D721Med (cell line): ENCODE data around the gene CFAP54.
"Not testable (repeated sequence)": the region's sequence is repeated elsewhere in the genome, so short reads cannot be mapped to it uniquely, and the experiment has no call there.

ENCODE experiments used
- DNase-seq: peaks from one replicate; pipeline ENCODE4 v3.0.0; 2011; ENCODE audit warnings: low spot score; ENCODE audit not compliant: insufficient read length
- FAIRE-seq: peaks from 2 replicates; lab custom pipeline; 2011; peaks lifted over from hg19 to GRCh38; lab: Jason Lieb, UNC
- CTCF ChIP-seq: IDR thresholded peaks from 2 replicates; pipeline ENCODE4 v1.5.1; 2012; ENCODE audit warnings: mild to moderate bottlenecking, control low read depth; ENCODE audit not compliant: insufficient read depth; ENCODE audit errors: missing control alignments

CFAP54 gene

DNA sequence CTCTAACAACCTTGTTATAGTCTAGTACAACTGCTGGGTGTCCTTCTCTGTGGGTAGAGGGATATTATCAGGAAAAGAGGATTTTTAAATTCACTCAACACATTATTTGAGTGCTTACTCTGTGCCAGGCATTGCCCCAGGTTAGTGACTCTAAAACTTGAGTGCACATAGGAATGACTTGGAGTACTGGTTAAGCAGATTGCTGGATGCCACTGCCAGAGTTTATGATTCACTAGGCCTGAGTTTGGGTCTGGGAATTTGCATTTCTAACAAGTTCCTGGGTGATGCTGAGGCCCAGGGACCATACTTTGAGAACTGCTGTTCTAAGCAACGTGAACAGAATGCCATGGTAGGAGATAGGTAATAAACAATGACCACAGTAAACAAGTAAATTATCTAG is 96.6 kb downstream of the CFAP54 start:
- no peak for FAIRE-seq
- no peak for TF ChIP-seq CTCF
- no peak for DNase-seq

- no peak for FAIRE-seq
- DNase-seq, result no peak
- TF ChIP-seq CTCF, result no peak
Measured at GRCh38 chr12:96587691-96588090, 98.3 kb downstream of the CFAP54 start.

DNA sequence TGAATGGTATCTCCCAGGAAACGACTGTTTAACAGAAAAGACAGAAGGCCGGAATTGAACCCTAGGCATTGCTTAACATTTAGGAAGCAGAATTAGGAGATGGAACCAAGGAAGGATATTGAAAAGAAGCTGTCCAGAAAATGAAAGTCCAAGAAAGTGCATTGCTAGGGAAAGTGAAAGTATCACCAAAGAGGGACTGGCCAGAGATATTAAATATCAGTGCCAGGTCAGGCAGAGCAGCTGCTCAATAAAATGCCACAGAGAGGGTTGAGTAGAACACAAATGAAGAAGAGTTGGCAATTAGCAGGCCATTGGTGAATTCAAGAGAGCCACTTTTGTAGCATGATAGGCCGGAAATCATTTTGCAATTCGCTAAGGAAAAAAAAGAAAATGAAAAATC is 101.6 kb downstream of the CFAP54 start:
- FAIRE-seq (no peak), DNase-seq (no peak)
- TF ChIP-seq CTCF, result no peak

DNA sequence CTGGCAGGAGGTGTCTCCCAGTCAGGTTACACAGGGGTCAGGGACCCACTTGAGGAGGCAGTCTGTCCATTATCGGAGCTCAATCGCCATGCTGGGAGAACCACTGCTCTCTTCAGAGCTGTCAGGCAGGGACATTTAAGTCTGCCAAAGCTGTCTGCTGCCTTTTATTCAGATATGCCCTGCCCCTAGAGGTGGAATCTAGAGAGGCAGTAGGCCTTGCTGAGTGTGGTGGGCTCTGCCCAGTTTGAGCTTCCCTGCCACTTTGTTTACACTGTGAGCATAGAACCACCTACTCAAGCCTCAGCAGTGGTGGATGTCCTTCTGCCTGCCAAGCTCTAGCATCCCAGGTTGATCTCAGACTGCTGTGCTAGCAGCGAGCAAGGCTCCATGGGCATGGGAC is 115.0 kb downstream of the CFAP54 start:
- not testable (repeated sequence) for DNase-seq, FAIRE-seq

GRCh38 chr12:96605684-96606083 is 116.3 kb downstream of the CFAP54 start:
- no peak for FAIRE-seq
- DNase-seq, result no peak
- no peak for TF ChIP-seq CTCF

DNA sequence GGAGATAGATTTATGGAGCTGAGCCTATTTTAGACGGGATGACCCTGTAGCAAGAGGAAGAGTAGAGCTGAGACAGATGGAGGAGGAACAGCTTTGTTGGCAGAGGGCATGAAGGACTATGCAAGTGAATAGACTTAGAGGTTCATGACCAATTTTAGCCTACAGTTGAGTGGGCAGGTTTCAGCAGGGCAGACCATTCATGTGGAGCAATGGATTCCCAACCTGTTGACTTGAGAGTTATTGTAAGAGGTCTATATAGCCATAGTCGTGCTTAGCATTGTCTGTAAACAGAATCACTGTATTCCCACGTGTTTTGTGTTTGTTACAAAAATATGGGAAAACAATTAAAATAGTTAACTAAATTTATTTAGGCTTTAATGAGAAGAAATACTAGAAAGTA is 116.8 kb downstream of the CFAP54 start:
- TF ChIP-seq CTCF, result no peak
- DNase-seq (no peak), FAIRE-seq (no peak)

GRCh38 chr12:96606644-96607043 is 117.3 kb downstream of the CFAP54 start:
- no peak for TF ChIP-seq CTCF
- FAIRE-seq (no peak), DNase-seq (no peak)

- no peak for TF ChIP-seq CTCF
- DNase-seq (no peak), FAIRE-seq (no peak)
Measured at GRCh38 chr12:96617178-96617577, 127.8 kb downstream of the CFAP54 start.
